GM21825 (cell line): ENCODE measurements around the gene PEX10.

Experiments
- ATAC-seq: cut with Tn5 transposase; IDR thresholded peaks from one replicate; pipeline ENCODE4 v1.9.1; 2021; ENCODE audit warnings: mild to moderate bottlenecking, moderate library complexity; ENCODE audit not compliant: unreplicated experiment

Gene PEX10

GRCh38 chr1:2355373-2356261 is 56.7 kb downstream of the PEX10 start:
- no peak for ATAC-seq

GRCh38 chr1:2354511-2355372 is 57.6 kb downstream of the PEX10 start:
- ATAC-seq = no peak
